ENCODE data around the gene IFIT3. TPM values are rescaled to one million over a fixed set of nuclear protein-coding genes. Genes with fewer than 3 reads are reported as not detected.
"Not testable (repeated sequence)": the region's sequence is repeated elsewhere in the genome, so short reads cannot be mapped to it uniquely, and the experiment has no call there.

Gene IFIT3
- total and polyA plus RNA-seq, 2 donors (not counting 1 experiment from before 2014, with no cell fraction given) = 33.5 to 62.9 TPM

DNA sequence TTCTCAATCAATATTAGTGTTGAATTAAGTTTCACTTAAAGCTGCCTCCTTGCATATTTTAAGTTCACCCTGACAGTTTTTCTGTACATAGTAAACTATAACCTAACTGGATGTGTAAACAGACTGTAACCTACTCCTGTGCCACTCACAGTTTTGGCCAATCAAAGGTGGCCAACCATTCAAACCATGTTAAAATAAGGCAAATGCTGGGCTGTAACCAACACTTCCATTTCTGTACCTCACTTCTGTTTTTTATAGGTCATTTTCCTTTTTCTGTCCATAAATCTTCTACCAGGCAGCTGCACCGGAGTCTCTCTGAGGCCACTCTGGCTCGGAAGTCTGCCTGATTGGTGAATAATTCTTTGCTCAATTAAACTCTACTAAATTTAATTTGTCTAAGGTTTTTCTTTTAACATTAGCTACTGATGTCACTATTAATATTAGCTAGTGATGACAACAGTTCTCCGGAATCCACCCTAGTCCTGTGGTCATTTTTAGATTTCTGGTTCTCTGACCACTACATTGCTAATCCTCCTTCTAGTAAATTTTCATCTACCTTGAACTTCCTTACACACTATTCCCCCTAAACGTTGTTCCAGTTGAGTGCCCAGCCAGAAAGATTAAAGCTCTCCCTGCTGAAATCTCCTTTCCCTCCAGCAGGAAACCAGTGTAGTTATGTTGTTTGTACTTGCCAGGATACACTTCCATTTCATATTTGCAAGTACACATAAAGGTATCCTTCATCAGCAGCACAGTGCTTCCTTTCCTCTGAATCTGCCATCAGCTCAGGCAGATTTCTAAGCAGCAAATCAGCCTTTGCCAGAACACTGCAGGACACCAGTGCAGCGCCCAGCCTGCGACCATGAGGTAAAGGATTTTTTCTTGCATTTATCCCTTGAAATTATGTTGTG is 44.5 kb upstream of the IFIT3 start:
- DNase-seq (ENCODE audit: low read depth in 2 of 2) = peak; percentile 56 to 81

GRCh38 chr10:89283936-89284475 is 43.8 kb upstream of the IFIT3 start:
- peak overlapping the region; percentile 28 for H2AFZ ChIP-seq (ENCODE audit: low read length)
- H3K9ac ChIP-seq (ENCODE audit: insufficient read depth, low read length) = peak overlapping the region; percentile 21
- DNase-seq (ENCODE audit: low read depth in 2 of 2) = peak; percentile 81 to 97
- peaks cover 22% of the 10 kb centered on the region for H3K4me1 ChIP-seq (ENCODE audit: control insufficient read depth, extremely low read depth, insufficient read depth, low read length)
- H3K27ac ChIP-seq (ENCODE audit: insufficient read depth, low read length) = peak overlapping the region; percentile 80
- H3K27me3 ChIP-seq (ENCODE audit: control insufficient read depth, insufficient read depth, low read length) = no peaks in the 10 kb centered on the region
- no peak for TF ChIP-seq EZH2 (IDR thresholded peaks at IDR 0.05; ENCODE audit: low read length, missing control alignments)
- TF ChIP-seq, protein P1, sequence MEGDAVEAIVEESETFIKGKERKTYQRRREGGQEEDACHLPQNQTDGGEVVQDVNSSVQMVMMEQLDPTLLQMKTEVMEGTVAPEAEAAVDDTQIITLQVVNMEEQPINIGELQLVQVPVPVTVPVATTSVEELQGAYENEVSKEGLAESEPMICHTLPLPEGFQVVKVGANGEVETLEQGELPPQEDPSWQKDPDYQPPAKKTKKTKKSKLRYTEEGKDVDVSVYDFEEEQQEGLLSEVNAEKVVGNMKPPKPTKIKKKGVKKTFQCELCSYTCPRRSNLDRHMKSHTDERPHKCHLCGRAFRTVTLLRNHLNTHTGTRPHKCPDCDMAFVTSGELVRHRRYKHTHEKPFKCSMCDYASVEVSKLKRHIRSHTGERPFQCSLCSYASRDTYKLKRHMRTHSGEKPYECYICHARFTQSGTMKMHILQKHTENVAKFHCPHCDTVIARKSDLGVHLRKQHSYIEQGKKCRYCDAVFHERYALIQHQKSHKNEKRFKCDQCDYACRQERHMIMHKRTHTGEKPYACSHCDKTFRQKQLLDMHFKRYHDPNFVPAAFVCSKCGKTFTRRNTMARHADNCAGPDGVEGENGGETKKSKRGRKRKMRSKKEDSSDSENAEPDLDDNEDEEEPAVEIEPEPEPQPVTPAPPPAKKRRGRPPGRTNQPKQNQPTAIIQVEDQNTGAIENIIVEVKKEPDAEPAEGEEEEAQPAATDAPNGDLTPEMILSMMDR (conservative IDR thresholded peaks at IDR 0.05 in 1 of 2, IDR thresholded peaks at IDR 0.05 in 1 of 2; ENCODE audit: low read depth in 1 of 2, low read length in 2 of 2) = no peak
- no peaks in the 10 kb centered on the region for H3K79me2 ChIP-seq (ENCODE audit: control insufficient read depth, insufficient read depth, low read length)
- peak overlapping the region in 2 of 4 experiments; percentile 17 to 27 for H3K4me3 ChIP-seq (replicated peaks in 1 of 4; ENCODE audit: control extremely low read depth in 1 of 4, insufficient read depth in 1 of 4, low read depth in 3 of 4, low read length in 4 of 4)
- no peaks in the 10 kb centered on the region for H4K20me1 ChIP-seq (ENCODE audit: control insufficient read depth, extremely low read depth, insufficient read depth, low read length)
- no peaks in the 10 kb centered on the region for H3K36me3 ChIP-seq (ENCODE audit: control insufficient read depth, insufficient read depth, low read length)
- no peaks in the 10 kb centered on the region for H3K9me3 ChIP-seq (ENCODE audit: control insufficient read depth, insufficient read depth, low read depth, low read length)
- peak overlapping the region; percentile 46 for H3K4me2 ChIP-seq (ENCODE audit: extremely low read depth, insufficient read depth, low read length)

More for the DNA sequence above, 44.5 kb upstream of the IFIT3 start:
- Histone ChIP-seq H3K4me3 (replicated peaks in 1 of 4; ENCODE audit: control extremely low read depth in 1 of 4, insufficient read depth in 1 of 4, low read depth in 3 of 4, low read length in 4 of 4) (peak overlapping the region in 2 of 4 experiments; percentile 17 to 27), H3K79me2 (ENCODE audit: control insufficient read depth, insufficient read depth, low read length) (no peaks in the 10 kb centered on the region), H3K4me2 (ENCODE audit: extremely low read depth, insufficient read depth, low read length) (peak overlapping the region; percentile 46), H3K27ac (ENCODE audit: insufficient read depth, low read length) (peak overlapping the region; percentile 80), H3K9me3 (ENCODE audit: control insufficient read depth, insufficient read depth, low read depth, low read length) (no peaks in the 10 kb centered on the region), H3K4me1 (ENCODE audit: control insufficient read depth, extremely low read depth, insufficient read depth, low read length) (peaks cover 26% of the 10 kb centered on the region), H3K36me3 (ENCODE audit: control insufficient read depth, insufficient read depth, low read length) (no peaks in the 10 kb centered on the region), H2AFZ (ENCODE audit: low read length) (no peak overlapping the region), H3K27me3 (ENCODE audit: control insufficient read depth, insufficient read depth, low read length) (no peaks in the 10 kb centered on the region), H3K9ac (ENCODE audit: insufficient read depth, low read length) (peak overlapping the region; percentile 21), H4K20me1 (ENCODE audit: control insufficient read depth, extremely low read depth, insufficient read depth, low read length) (no peaks in the 10 kb centered on the region)
- TF ChIP-seq EZH2 (IDR thresholded peaks at IDR 0.05; ENCODE audit: low read length, missing control alignments) = no peak
- TF ChIP-seq, protein P1 (conservative IDR thresholded peaks at IDR 0.05 in 1 of 2, IDR thresholded peaks at IDR 0.05 in 1 of 2; ENCODE audit: low read depth in 1 of 2, low read length in 2 of 2) = no peak

DNA sequence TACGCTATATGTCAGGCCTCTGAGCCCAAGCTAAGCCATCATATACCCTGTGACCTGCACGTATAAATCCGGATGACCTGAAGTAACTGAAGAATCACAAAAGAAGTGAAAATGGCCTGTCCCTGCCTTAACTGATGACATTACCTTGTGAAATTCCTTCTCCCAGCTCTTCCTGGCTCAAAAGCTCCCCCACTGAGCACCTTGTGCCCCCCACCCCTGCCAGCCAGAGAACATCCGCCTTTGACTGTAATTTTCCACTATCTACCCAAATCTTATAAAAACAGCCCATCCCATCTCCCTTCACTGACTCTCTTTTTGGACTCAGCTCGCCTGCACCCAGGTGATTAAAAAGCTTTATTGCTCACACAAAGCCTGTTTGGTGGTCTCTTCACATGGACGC is 43.1 kb upstream of the IFIT3 start:
- H2AFZ ChIP-seq (ENCODE audit: low read length); DNase-seq (ENCODE audit: low read depth in 2 of 2); H3K27me3 ChIP-seq (ENCODE audit: control insufficient read depth, insufficient read depth, low read length); H3K9ac ChIP-seq (ENCODE audit: insufficient read depth, low read length); H3K9me3 ChIP-seq (ENCODE audit: control insufficient read depth, insufficient read depth, low read depth, low read length); H3K79me2 ChIP-seq (ENCODE audit: control insufficient read depth, insufficient read depth, low read length); H3K4me2 ChIP-seq (ENCODE audit: extremely low read depth, insufficient read depth, low read length); H4K20me1 ChIP-seq (ENCODE audit: control insufficient read depth, extremely low read depth, insufficient read depth, low read length); H3K36me3 ChIP-seq (ENCODE audit: control insufficient read depth, insufficient read depth, low read length); H3K4me3 ChIP-seq (replicated peaks in 1 of 4; ENCODE audit: control extremely low read depth in 1 of 4, insufficient read depth in 1 of 4, low read depth in 3 of 4, low read length in 4 of 4): not testable (repeated sequence)
- peaks cover 19% of the 10 kb centered on the region for H3K4me1 ChIP-seq (ENCODE audit: control insufficient read depth, extremely low read depth, insufficient read depth, low read length)
- peak overlapping the region; percentile 80 for H3K27ac ChIP-seq (ENCODE audit: insufficient read depth, low read length)

GRCh38 chr10:89285303-89285702 is 42.5 kb upstream of the IFIT3 start:
- H3K79me2 ChIP-seq (ENCODE audit: control insufficient read depth, insufficient read depth, low read length); H4K20me1 ChIP-seq (ENCODE audit: control insufficient read depth, extremely low read depth, insufficient read depth, low read length); H3K4me2 ChIP-seq (ENCODE audit: extremely low read depth, insufficient read depth, low read length); H3K36me3 ChIP-seq (ENCODE audit: control insufficient read depth, insufficient read depth, low read length); H2AFZ ChIP-seq (ENCODE audit: low read length); H3K4me3 ChIP-seq (replicated peaks in 1 of 4; ENCODE audit: control extremely low read depth in 1 of 4, insufficient read depth in 1 of 4, low read depth in 3 of 4, low read length in 4 of 4); H3K9ac ChIP-seq (ENCODE audit: insufficient read depth, low read length); H3K9me3 ChIP-seq (ENCODE audit: control insufficient read depth, insufficient read depth, low read depth, low read length); H3K27me3 ChIP-seq (ENCODE audit: control insufficient read depth, insufficient read depth, low read length): not testable (repeated sequence)
- peak overlapping the region; percentile 80 for H3K27ac ChIP-seq (ENCODE audit: insufficient read depth, low read length)
- peak in 1 of 2 donors; percentile 67 for DNase-seq (ENCODE audit: low read depth in 2 of 2)
- H3K4me1 ChIP-seq (ENCODE audit: control insufficient read depth, extremely low read depth, insufficient read depth, low read length) = peaks cover 19% of the 10 kb centered on the region

Measured in fibroblast of lung (primary cell).